Measurements from ENCODE around the gene PLXDC2. TPM values are rescaled to one million over a fixed set of nuclear protein-coding genes. Genes with fewer than 3 reads are reported as not detected.
A peak's percentile ranks its signal among the peaks of the same experiment; 100 is the strongest.

The PLXDC2 gene
- total and polyA plus RNA-seq, 10 donors, result 1.8 to 50.4 (median 29.7) TPM

DNA sequence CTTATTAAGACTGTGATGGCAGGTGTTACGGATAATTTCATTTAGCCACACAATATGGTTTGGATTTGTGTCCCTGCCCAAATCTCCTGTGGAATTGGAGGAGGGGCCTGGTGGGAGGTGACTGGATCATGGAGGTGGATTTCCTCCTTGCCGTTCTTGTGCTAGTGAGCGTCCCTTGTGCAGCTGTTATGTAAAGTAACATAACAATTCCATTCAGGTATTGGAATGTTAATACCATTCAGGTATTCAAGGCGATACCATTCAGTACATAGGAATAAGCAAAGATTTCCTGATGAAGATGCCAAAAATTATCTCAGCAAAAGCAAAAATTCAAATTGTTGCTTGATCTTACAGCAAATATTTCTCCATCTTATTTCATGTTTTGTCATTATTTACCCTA is 32.5 kb upstream of the PLXDC2 start:
- Histone ChIP-seq H3K27me3 (replicated peaks in 1 of 7) (no peaks in the 10 kb centered on the region), H3K9me3 (no peaks in the 10 kb centered on the region), H3K27ac (no peak overlapping the region), H3K4me3 (no peak overlapping the region), H3K4me1 (no peaks in the 10 kb centered on the region), H3K36me3 (no peaks in the 10 kb centered on the region)
- DNase-seq, result no peak
- 89 to 98% (median 95%) methylated on average over 4 of the region's 4 CpGs for WGBS, 5 donors
- no peak for TF ChIP-seq POLR2AphosphoS5 (IDR thresholded peaks at IDR 0.05)
- TF ChIP-seq, protein P1, sequence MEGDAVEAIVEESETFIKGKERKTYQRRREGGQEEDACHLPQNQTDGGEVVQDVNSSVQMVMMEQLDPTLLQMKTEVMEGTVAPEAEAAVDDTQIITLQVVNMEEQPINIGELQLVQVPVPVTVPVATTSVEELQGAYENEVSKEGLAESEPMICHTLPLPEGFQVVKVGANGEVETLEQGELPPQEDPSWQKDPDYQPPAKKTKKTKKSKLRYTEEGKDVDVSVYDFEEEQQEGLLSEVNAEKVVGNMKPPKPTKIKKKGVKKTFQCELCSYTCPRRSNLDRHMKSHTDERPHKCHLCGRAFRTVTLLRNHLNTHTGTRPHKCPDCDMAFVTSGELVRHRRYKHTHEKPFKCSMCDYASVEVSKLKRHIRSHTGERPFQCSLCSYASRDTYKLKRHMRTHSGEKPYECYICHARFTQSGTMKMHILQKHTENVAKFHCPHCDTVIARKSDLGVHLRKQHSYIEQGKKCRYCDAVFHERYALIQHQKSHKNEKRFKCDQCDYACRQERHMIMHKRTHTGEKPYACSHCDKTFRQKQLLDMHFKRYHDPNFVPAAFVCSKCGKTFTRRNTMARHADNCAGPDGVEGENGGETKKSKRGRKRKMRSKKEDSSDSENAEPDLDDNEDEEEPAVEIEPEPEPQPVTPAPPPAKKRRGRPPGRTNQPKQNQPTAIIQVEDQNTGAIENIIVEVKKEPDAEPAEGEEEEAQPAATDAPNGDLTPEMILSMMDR (IDR thresholded peaks at IDR 0.05 in 8 of 11, conservative IDR thresholded peaks at IDR 0.05 in 3 of 11), result no peak
- TF ChIP-seq POLR2A (IDR thresholded peaks at IDR 0.05), result no peak
- intact Hi-C loops (cut with DNase I; ENCODE audit: low total_unique reads), result no loop called here

DNA sequence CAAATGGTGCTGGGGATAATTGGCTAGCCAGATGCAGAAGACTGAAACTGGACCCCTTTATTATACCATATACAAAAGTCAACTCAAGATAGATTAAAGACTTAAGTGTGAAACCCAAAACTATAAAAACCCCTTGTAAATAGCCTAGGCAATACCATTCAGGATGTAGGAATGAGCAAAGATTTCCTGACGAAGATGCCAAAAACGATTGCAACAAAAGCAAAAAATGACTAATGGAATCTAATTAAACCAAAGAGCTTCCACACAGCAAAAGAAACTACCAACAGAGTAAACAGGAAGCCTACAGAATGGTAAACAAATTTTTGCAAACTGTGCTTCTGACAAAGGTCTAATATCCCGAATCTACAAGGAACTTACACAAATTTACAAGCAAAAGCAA is 30.9 kb upstream of the PLXDC2 start:
- intact Hi-C loops (cut with DNase I; ENCODE audit: low total_unique reads), result no loop called here
- DNase-seq, result no peak
- no peaks in the 10 kb centered on the region for H3K4me1 ChIP-seq
- H3K36me3 ChIP-seq, result no peaks in the 10 kb centered on the region
- H3K27ac ChIP-seq, result no peak overlapping the region
- TF ChIP-seq, protein P1 (IDR thresholded peaks at IDR 0.05 in 8 of 11, conservative IDR thresholded peaks at IDR 0.05 in 3 of 11), result no peak
- TF ChIP-seq POLR2A (IDR thresholded peaks at IDR 0.05) (no peak), POLR2AphosphoS5 (IDR thresholded peaks at IDR 0.05) (no peak)
- no peak overlapping the region for H3K4me3 ChIP-seq
- WGBS, 5 donors, result 40 to 64% (median 46%) methylated on average over 3 of the region's 3 CpGs
- H3K27me3 ChIP-seq (replicated peaks in 1 of 7), result no peaks in the 10 kb centered on the region
- no peaks in the 10 kb centered on the region for H3K9me3 ChIP-seq

DNA sequence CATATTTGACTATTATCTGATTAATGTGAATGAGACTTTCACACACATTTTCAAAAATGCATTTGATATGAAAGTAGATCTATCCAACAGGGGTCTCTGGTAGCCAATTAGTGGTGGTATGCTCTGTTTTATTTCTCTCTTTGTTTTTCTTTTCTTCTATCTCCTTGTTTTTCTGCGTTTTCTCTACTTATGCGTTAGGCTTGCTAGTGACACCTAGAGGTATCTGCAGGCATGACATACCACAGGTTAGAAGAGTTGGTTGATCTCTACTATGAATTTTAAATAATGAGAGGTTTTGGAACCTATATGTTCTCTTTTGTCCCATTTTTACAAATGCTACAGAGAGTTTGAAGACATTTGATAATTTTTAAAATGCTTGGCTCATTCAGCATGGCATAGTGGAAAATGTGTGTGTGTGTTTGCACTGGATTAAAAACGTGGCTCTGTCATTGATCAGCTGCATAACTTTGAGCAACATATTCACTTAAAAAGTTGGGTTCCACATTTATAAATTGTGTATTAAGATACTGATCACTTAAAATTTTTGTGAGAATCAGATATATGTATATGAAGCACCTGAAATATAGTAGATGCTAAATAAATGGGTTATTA is 28.1 kb upstream of the PLXDC2 start:
- DNase-seq, result no peak
- WGBS, 5 donors, result 8 to 36% (median 26%) methylated on average over 3 of the region's 3 CpGs
- intact Hi-C loops (cut with DNase I; ENCODE audit: low total_unique reads), result no loop called here

DNA sequence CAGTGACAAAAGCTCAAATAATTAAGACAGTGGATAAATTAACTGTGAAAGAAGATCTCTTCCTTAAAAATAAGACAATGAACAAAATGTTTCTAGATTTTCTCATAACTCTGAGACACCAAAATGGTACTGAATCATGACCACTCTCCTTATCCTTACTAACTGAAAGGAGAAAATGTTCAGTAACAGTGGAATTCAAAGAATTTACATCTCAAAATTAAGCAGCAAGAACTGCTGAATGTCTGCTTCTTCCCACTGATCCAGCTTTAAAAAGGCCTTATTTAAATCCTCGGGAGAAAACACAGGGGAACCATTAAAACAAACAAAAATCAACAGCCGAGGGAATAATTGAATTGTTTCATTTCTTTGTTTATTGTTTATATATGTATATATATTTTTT is 27.3 kb upstream of the PLXDC2 start:
- TF ChIP-seq, protein P1 (IDR thresholded peaks at IDR 0.05 in 8 of 11, conservative IDR thresholded peaks at IDR 0.05 in 3 of 11), result no peak
- no peak for TF ChIP-seq POLR2AphosphoS5 (IDR thresholded peaks at IDR 0.05)
- TF ChIP-seq POLR2A (IDR thresholded peaks at IDR 0.05), result no peak
- H3K9me3 ChIP-seq, result no peaks in the 10 kb centered on the region
- no peaks in the 10 kb centered on the region for H3K27me3 ChIP-seq (replicated peaks in 1 of 7)
- H3K4me1 ChIP-seq, result no peaks in the 10 kb centered on the region
- no peak overlapping the region for H3K4me3 ChIP-seq
- no peaks in the 10 kb centered on the region for H3K36me3 ChIP-seq
- 76 to 92% (median 85%) methylated on average over 2 of the region's 2 CpGs for WGBS, 5 donors
- no peak for DNase-seq
- intact Hi-C loops (cut with DNase I; ENCODE audit: low total_unique reads), result no loop called here
- H3K27ac ChIP-seq, result no peak overlapping the region

More for the DNA sequence above, 28.1 kb upstream of the PLXDC2 start:
- H3K36me3 ChIP-seq, result no peaks in the 10 kb centered on the region
- H3K4me1 ChIP-seq, result no peaks in the 10 kb centered on the region
- H3K4me3 ChIP-seq, result no peak overlapping the region
- H3K27ac ChIP-seq, result no peak overlapping the region
- no peaks in the 10 kb centered on the region for H3K27me3 ChIP-seq (replicated peaks in 1 of 7)
- H3K9me3 ChIP-seq, result no peaks in the 10 kb centered on the region
- TF ChIP-seq, protein P1 (IDR thresholded peaks at IDR 0.05 in 8 of 11, conservative IDR thresholded peaks at IDR 0.05 in 3 of 11), result peak in 10 of 11 experiments; percentile 5 to 68 (median 58)
- TF ChIP-seq POLR2AphosphoS5 (IDR thresholded peaks at IDR 0.05) (no peak), POLR2A (IDR thresholded peaks at IDR 0.05) (no peak)
